GM12878 (cell line): ENCODE results near the gene MED22.

Source experiments
- ATF3 ChIP-seq: IDR thresholded peaks from 2 replicates; pipeline ENCODE4 v1.6.1; 2011; ENCODE audit warnings: low read depth, mild to moderate bottlenecking, low read length, moderate library complexity, borderline replicate concordance; ENCODE audit errors: extremely low read depth
- CEBPB ChIP-seq, 2 experiments: fragments of 150-350 bp in 1 of 2; IDR thresholded peaks; 2 replicates each; pipeline ENCODE4 v1.6.1; 2012 to 2014; ENCODE audit warnings: low read depth in 2 of 2, low read length in 2 of 2, borderline replicate concordance in 1 of 2, inconsistent platforms in 1 of 2
- CTCF ChIP-seq, 3 experiments: IDR thresholded peaks in 2 of 3; conservative IDR thresholded peaks in 1 of 3; 2 replicates each; pipeline ENCODE4 v1.5.1; 2011; ENCODE audit warnings: low read depth in 3 of 3, low read length in 3 of 3, mild to moderate bottlenecking in 3 of 3, control low read depth in 2 of 3, moderate library complexity in 2 of 3, inconsistent platforms in 1 of 3, mixed read lengths in 1 of 3; ENCODE audit not compliant: control insufficient read depth in 2 of 3, insufficient read depth in 1 of 3; ENCODE audit errors: extremely low read depth in 1 of 3
- GABPA ChIP-seq: IDR thresholded peaks from 2 replicates; pipeline ENCODE4 v1.6.1; 2014; ENCODE audit warnings: antibody characterized with exemption, low read depth, mild to moderate bottlenecking, inconsistent platforms
- MYC ChIP-seq: IDR thresholded peaks from 2 replicates; pipeline ENCODE4 v1.6.1; 2011; ENCODE audit warnings: mild to moderate bottlenecking, low read length, moderate library complexity, inconsistent platforms; ENCODE audit not compliant: insufficient read depth, insufficient replicate concordance, insufficient read length, severe bottlenecking

- TF ChIP-seq ATF3 (no peak), CEBPB (IDR thresholded peaks at IDR 0.05; ENCODE audit: borderline replicate concordance in 1 of 2, low read depth in 2 of 2, low read length in 2 of 2) (no peak), CTCF (IDR thresholded peaks at IDR 0.05 in 2 of 3, conservative IDR thresholded peaks at IDR 0.05 in 1 of 3; ENCODE audit: control insufficient read depth in 2 of 3, extremely low read depth in 1 of 3, insufficient read depth in 1 of 3, low read depth in 3 of 3, low read length in 3 of 3) (no peak), GABPA (no peak), MYC (no peak)
Observed at GRCh38 chr9:133397370-133397769, 49.4 kb upstream of the MED22 start.
